IPS-15b (cell line): Measurements from ENCODE around the gene RNF126.
A peak's percentile ranks its signal among the peaks of the same experiment; 100 is the strongest.
"Not testable (repeated sequence)": the region's sequence is repeated elsewhere in the genome, so short reads cannot be mapped to it uniquely, and the experiment has no call there.

Experiments used
- H3K27me3 ChIP-seq: one replicate; pipeline ENCODE4 v1.6.1; 2013; ENCODE audit warnings: low read length; ENCODE audit not compliant: control insufficient read depth, insufficient read depth
- H3K36me3 ChIP-seq: one replicate; pipeline ENCODE4 v1.6.1; 2013; ENCODE audit warnings: low read length; ENCODE audit not compliant: control insufficient read depth, insufficient read depth
- H3K4me1 ChIP-seq: one replicate; pipeline ENCODE4 v1.6.1; 2013; ENCODE audit warnings: mild to moderate bottlenecking, low read length; ENCODE audit not compliant: control insufficient read depth, insufficient read depth
- H3K4me3 ChIP-seq: one replicate; pipeline ENCODE4 v1.5.1; 2013; ENCODE audit warnings: low read depth, low read length
- H3K9ac ChIP-seq: one replicate; pipeline ENCODE4 v1.6.1; 2013; ENCODE audit warnings: low read depth, mild to moderate bottlenecking, low read length
- H3K9me3 ChIP-seq: one replicate; pipeline ENCODE4 v1.6.1; 2013; ENCODE audit warnings: mild to moderate bottlenecking, low read length; ENCODE audit not compliant: control insufficient read depth, insufficient read depth

RNF126 gene

GRCh38 chr19:639253-640160, 23.5 kb downstream of the RNF126 start, which contains the start of gene FGF22:
TSS of gene FGF22 (plus strand) at chr19:639879. CDS start at chr19:639926, 47 bp downstream.
- H3K9ac ChIP-seq = no peak within 1 kb of the TSS
- no peaks in the 10 kb centered on the region for H3K9me3 ChIP-seq
- no peaks in the 10 kb centered on the region for H3K4me1 ChIP-seq
- H3K36me3 ChIP-seq = peaks cover 4% of the 10 kb centered on the region
- H3K4me3 ChIP-seq = peak within 1 kb of the TSS; percentile 54
- H3K27me3 ChIP-seq = peaks cover 8% of the 10 kb centered on the region

GRCh38 chr19:638906-639252, 24.1 kb downstream of the RNF126 start:
- Histone ChIP-seq H3K27me3 (peaks cover 8% of the 10 kb centered on the region), H3K9ac (no peak overlapping the region), H3K4me1 (no peaks in the 10 kb centered on the region), H3K4me3 (peak overlapping the region; percentile 54), H3K9me3 (no peaks in the 10 kb centered on the region), H3K36me3 (peaks cover under 1% of the 10 kb centered on the region)

GRCh38 chr19:634975-635652, 27.9 kb downstream of the RNF126 start:
- Histone ChIP-seq H3K36me3 (peaks cover 7% of the 10 kb centered on the region), H3K4me3 (no peak overlapping the region), H3K9ac (no peak overlapping the region), H3K27me3 (peaks cover 8% of the 10 kb centered on the region), H3K4me1 (no peaks in the 10 kb centered on the region), H3K9me3 (no peaks in the 10 kb centered on the region)

GRCh38 chr19:633786-634639, 29.0 kb downstream of the RNF126 start:
- peaks cover 6% of the 10 kb centered on the region for H3K27me3 ChIP-seq
- H3K4me3 ChIP-seq = peak overlapping the region; percentile 93
- H3K9me3 ChIP-seq = no peaks in the 10 kb centered on the region
- peak overlapping the region; percentile 70 for H3K9ac ChIP-seq
- no peaks in the 10 kb centered on the region for H3K4me1 ChIP-seq
- H3K36me3 ChIP-seq = peaks cover 14% of the 10 kb centered on the region

GRCh38 chr19:633068-633785, 29.8 kb downstream of the RNF126 start, which contains the start of gene POLRMT:
TSS of gene POLRMT (minus strand) at chr19:633537. CDS start at chr19:633512, 25 bp downstream.
- H3K27me3 ChIP-seq = peaks cover 6% of the 10 kb centered on the region

GRCh38 chr19:632579-633067, 30.4 kb downstream of the RNF126 start:
- peaks cover 21% of the 10 kb centered on the region for H3K36me3 ChIP-seq
- peak overlapping the region; percentile 93 for H3K4me3 ChIP-seq
- peaks cover 3% of the 10 kb centered on the region for H3K27me3 ChIP-seq
- peak overlapping the region; percentile 89 for H3K9ac ChIP-seq
- H3K9me3 ChIP-seq = no peaks in the 10 kb centered on the region
- H3K4me1 ChIP-seq = no peaks in the 10 kb centered on the region

More at GRCh38 chr19:633068-633785, 29.8 kb downstream of the RNF126 start, which contains the start of gene POLRMT:
- Histone ChIP-seq H3K9me3 (no peaks in the 10 kb centered on the region), H3K9ac (peak within 1 kb of the TSS; percentile 89), H3K36me3 (peaks cover 20% of the 10 kb centered on the region), H3K4me1 (no peaks in the 10 kb centered on the region), H3K4me3 (peak within 1 kb of the TSS; percentile 93)

GRCh38 chr19:629961-630714, 32.9 kb downstream of the RNF126 start:
- Histone ChIP-seq H3K36me3 (peaks cover 29% of the 10 kb centered on the region), H3K4me3 (no peak overlapping the region), H3K27me3 (no peaks in the 10 kb centered on the region), H3K9ac (no peak overlapping the region), H3K9me3 (no peaks in the 10 kb centered on the region), H3K4me1 (no peaks in the 10 kb centered on the region)

- not testable (repeated sequence) for H3K4me3 ChIP-seq, H3K9ac ChIP-seq, H3K27me3 ChIP-seq, H3K9me3 ChIP-seq, H3K4me1 ChIP-seq
- peaks cover 35% of the 10 kb centered on the region for H3K36me3 ChIP-seq
Measured at GRCh38 chr19:629515-629914, 33.5 kb downstream of the RNF126 start.

GRCh38 chr19:628168-628567, 34.8 kb downstream of the RNF126 start:
- Histone ChIP-seq H3K36me3 (peaks cover 48% of the 10 kb centered on the region), H3K4me1 (no peaks in the 10 kb centered on the region), H3K9ac (no peak overlapping the region)

GRCh38 chr19:626566-626965, 36.4 kb downstream of the RNF126 start:
- H3K4me1 ChIP-seq, H3K27me3 ChIP-seq, H3K4me3 ChIP-seq, H3K9ac ChIP-seq, H3K9me3 ChIP-seq: not testable (repeated sequence)
- H3K36me3 ChIP-seq = peaks cover 63% of the 10 kb centered on the region

More at GRCh38 chr19:628168-628567, 34.8 kb downstream of the RNF126 start:
- no peak overlapping the region for H3K4me3 ChIP-seq
- no peaks in the 10 kb centered on the region for H3K9me3 ChIP-seq
- H3K27me3 ChIP-seq = no peaks in the 10 kb centered on the region
